H9 (cell line): ENCODE results near the gene BRDT. TPM values are rescaled to one million over a fixed set of nuclear protein-coding genes. Genes with fewer than 3 reads are reported as not detected.

Experiments
- DNase-seq: peaks from one replicate; pipeline ENCODE4 v3.0.0-alpha.2; 2017
- H2AFZ ChIP-seq: one replicate; pipeline ENCODE4 v1.6.1; 2013; ENCODE audit warnings: mild to moderate bottlenecking, low read length, control low read depth, moderate library complexity
- H2AK5ac ChIP-seq: 2 replicates; pipeline ENCODE4 v1.6.1; 2013; ENCODE audit warnings: low read length, control low read depth, mixed read lengths; ENCODE audit not compliant: insufficient read length
- H2BK120ac ChIP-seq: one replicate; pipeline ENCODE4 v1.6.1; 2013; ENCODE audit warnings: low read depth, mild to moderate bottlenecking, low read length, control low read depth, inconsistent platforms; ENCODE audit not compliant: poor library complexity, severe bottlenecking
- H2BK12ac ChIP-seq: 2 replicates; pipeline ENCODE4 v1.6.1; 2013; ENCODE audit warnings: low read length, control low read depth, mixed read lengths, low read depth; ENCODE audit not compliant: insufficient read length
- H2BK15ac ChIP-seq: 2 replicates; pipeline ENCODE4 v1.6.1; 2013; ENCODE audit warnings: low read depth, low read length, control low read depth
- H2BK20ac ChIP-seq: one replicate; pipeline ENCODE4 v1.6.1; 2013; ENCODE audit warnings: low read depth, mild to moderate bottlenecking, low read length, control low read depth, inconsistent platforms; ENCODE audit not compliant: poor library complexity, severe bottlenecking
- H2BK5ac ChIP-seq: 2 replicates; pipeline ENCODE4 v1.6.1; 2013; ENCODE audit warnings: low read length, control low read depth, mixed read lengths; ENCODE audit not compliant: insufficient read length
- H3K14ac ChIP-seq: 2 replicates; pipeline ENCODE4 v1.6.1; 2013; ENCODE audit warnings: low read length, control low read depth; ENCODE audit not compliant: insufficient read depth
- H3K18ac ChIP-seq: 2 replicates; pipeline ENCODE4 v1.6.1; 2013; ENCODE audit warnings: low read depth, mild to moderate bottlenecking, mixed read lengths, low read length, control low read depth; ENCODE audit not compliant: insufficient read length
- H3K23ac ChIP-seq: 2 replicates; pipeline ENCODE4 v1.6.1; 2013; ENCODE audit warnings: low read length, control low read depth, mixed read lengths, low read depth; ENCODE audit not compliant: insufficient read length
- H3K23me2 ChIP-seq: 2 replicates; pipeline ENCODE4 v1.6.1; 2013; ENCODE audit warnings: low read depth, mild to moderate bottlenecking, mixed read lengths, low read length, control low read depth; ENCODE audit not compliant: insufficient read length, poor library complexity, severe bottlenecking
- H3K27ac ChIP-seq: 2 replicates; pipeline ENCODE4 v1.5.1; 2013; ENCODE audit warnings: low read length, control low read depth, mixed read lengths, low read depth; ENCODE audit not compliant: insufficient read length
- H3K27me3 ChIP-seq: 2 replicates; pipeline ENCODE4 v1.6.1; 2013; ENCODE audit warnings: low read length, control low read depth, inconsistent platforms; ENCODE audit not compliant: insufficient read depth
- H3K4ac ChIP-seq: 2 replicates; pipeline ENCODE4 v1.6.1; 2013; ENCODE audit warnings: low read depth, mild to moderate bottlenecking, control low read depth, inconsistent platforms, low read length, moderate library complexity
- H3K4me1 ChIP-seq: 2 replicates; pipeline ENCODE4 v1.6.1; 2013; ENCODE audit warnings: low read length, control low read depth, inconsistent platforms; ENCODE audit not compliant: insufficient read depth
- H3K4me2 ChIP-seq: 2 replicates; pipeline ENCODE4 v1.6.1; 2013; ENCODE audit warnings: low read length, control low read depth, mixed read lengths; ENCODE audit not compliant: insufficient read length, insufficient read depth
- H3K56ac ChIP-seq: 2 replicates; pipeline ENCODE4 v1.6.1; 2013; ENCODE audit warnings: low read depth, mild to moderate bottlenecking, mixed read lengths, low read length, control low read depth; ENCODE audit not compliant: insufficient read length
- H3K79me1 ChIP-seq: 2 replicates; pipeline ENCODE4 v1.6.1; 2013; ENCODE audit warnings: low read depth, mild to moderate bottlenecking, moderate library complexity, low read length, control low read depth, inconsistent platforms; ENCODE audit not compliant: insufficient read depth, poor library complexity, severe bottlenecking
- H3K79me2 ChIP-seq: 2 replicates; pipeline ENCODE4 v1.6.1; 2013; ENCODE audit warnings: low read length, control low read depth, inconsistent platforms; ENCODE audit not compliant: insufficient read depth
- H3K9ac ChIP-seq: 2 replicates; pipeline ENCODE4 v1.6.1; 2013; ENCODE audit warnings: low read length, control low read depth, mixed read lengths; ENCODE audit not compliant: insufficient read length; ENCODE audit errors: extremely low read depth
- H3K9me3 ChIP-seq: one replicate; pipeline ENCODE4 v1.6.1; 2013; ENCODE audit warnings: low read depth, low read length, inconsistent platforms; ENCODE audit not compliant: control insufficient read depth
- H3T11ph ChIP-seq: one replicate; pipeline ENCODE4 v1.6.1; 2013; ENCODE audit warnings: mild to moderate bottlenecking, low read length, control low read depth, inconsistent platforms
- H4K20me1 ChIP-seq: one replicate; pipeline ENCODE4 v1.6.1; 2013; ENCODE audit not compliant: control insufficient read depth, insufficient read length, insufficient read depth
- H4K5ac ChIP-seq: 2 replicates; pipeline ENCODE4 v1.6.1; 2013; ENCODE audit warnings: low read depth, mild to moderate bottlenecking, mixed read lengths, low read length, control low read depth; ENCODE audit not compliant: insufficient read length
- H4K8ac ChIP-seq: replicated peaks from 2 replicates; pipeline ENCODE4 v1.6.1; 2013; ENCODE audit warnings: low read length, control low read depth, mixed read lengths, low read depth; ENCODE audit not compliant: insufficient read length
- H4K91ac ChIP-seq: 2 replicates; pipeline ENCODE4 v1.6.1; 2013; ENCODE audit warnings: low read depth, mild to moderate bottlenecking, moderate library complexity, mixed read lengths, low read length, control low read depth; ENCODE audit not compliant: insufficient read length
- H3K27ac Mint-ChIP-seq, 3 experiments: 2 replicates in 2 of 3; 3 replicates in 1 of 3; pipeline ENCODE4 v1.8.0; 2020 to 2021; ENCODE audit warnings: mixed read lengths in 3 of 3, mild to moderate bottlenecking in 1 of 3, moderate library complexity in 1 of 3
- H3K27me3 Mint-ChIP-seq: 2 replicates; pipeline ENCODE4 v1.8.0; 2021; ENCODE audit warnings: low read depth, mild to moderate bottlenecking, moderate library complexity, mixed read lengths
- H3K36me3 Mint-ChIP-seq, 3 experiments: 2 replicates in 2 of 3; 3 replicates in 1 of 3; pipeline ENCODE4 v1.8.0; 2020 to 2021; ENCODE audit warnings: low read depth in 3 of 3, mixed read lengths in 3 of 3; ENCODE audit not compliant: insufficient read depth in 1 of 3
- H3K4me1 Mint-ChIP-seq, 2 experiments: 2 replicates each; pipeline ENCODE4 v1.8.0; 2020; ENCODE audit warnings: mixed read lengths in 2 of 2
- H3K4me3 Mint-ChIP-seq, 2 experiments: 2 replicates in 1 of 2; 3 replicates in 1 of 2; pipeline ENCODE4 v1.8.0; 2020 to 2021; ENCODE audit warnings: mild to moderate bottlenecking in 2 of 2, mixed read lengths in 2 of 2, moderate library complexity in 1 of 2
- H3K9me3 Mint-ChIP-seq, 2 experiments: 2 replicates in 1 of 2; 3 replicates in 1 of 2; pipeline ENCODE4 v1.8.0; 2020; ENCODE audit warnings: mild to moderate bottlenecking in 2 of 2, mixed read lengths in 2 of 2, moderate library complexity in 1 of 2
- CTCF ChIP-seq: fragments of 200-600 bp; sonication (generic); conservative IDR thresholded peaks from 3 replicates; pipeline ENCODE4 v1.8.0; 2021; ENCODE audit warnings: antibody characterized with exemption, mild to moderate bottlenecking
- WGBS: extraction: QIAGEN DNeasy Blood & Tissue Kit; methylation state at CpG from one replicate; pipeline ENCODE4 v1.1.7; 2013; ENCODE audit warnings: missing lambda C conversion rate, low lambda C conversion rate, mixed read lengths; ENCODE audit not compliant: insufficient read length; ENCODE audit errors: extremely low coverage; 5-methylcytosine and 5-hydroxymethylcytosine counted together
- total RNA-seq: library from RNA; stranded (reverse); gene quantifications from 2 replicates; pipeline ENCODE4 v1.2.1, GENCODE V29; 2021

Gene BRDT
- total RNA-seq, 1 experiment from 2014 or later, result 0.15 TPM

- H3K27me3 ChIP-seq, result no peaks in the 10 kb centered on the region
- H3T11ph ChIP-seq, result no peak overlapping the region
- no peak overlapping the region for H2AFZ ChIP-seq
- H3K27ac ChIP-seq, result no peak overlapping the region
- H4K91ac ChIP-seq, result no peak overlapping the region
- no peak overlapping the region for H3K18ac ChIP-seq
- H2BK12ac ChIP-seq, result no peak overlapping the region
- H3K23me2 ChIP-seq, result no peaks in the 10 kb centered on the region
- H4K8ac ChIP-seq, result no peak overlapping the region
- no peak overlapping the region for H2BK20ac ChIP-seq
- H3K79me1 ChIP-seq, result no peaks in the 10 kb centered on the region
- no peak overlapping the region for H3K4ac ChIP-seq
- Mint-ChIP-seq H3K4me3 (no peak overlapping the region), H3K36me3 (peaks cover 0 to under 1% (median 0%) of the 10 kb centered on the region in 3 experiments; a peak in 1 of 7 replicates), H3K4me1 (peaks cover 2 to 10% of the 10 kb centered on the region in 2 experiments), H3K9me3 (no peaks in the 10 kb centered on the region; a peak in 1 of 5 replicates), H3K27me3 (no peaks in the 10 kb centered on the region; the same call in 1 of the 2 replicates), H3K27ac (no peak overlapping the region)
- H2BK5ac ChIP-seq, result no peak overlapping the region
- H3K9ac ChIP-seq, result no peak overlapping the region
- no peak overlapping the region for H2BK15ac ChIP-seq
- WGBS, result no CpG with 5 or more reads among the region's 2 CpGs
- H3K79me2 ChIP-seq, result no peaks in the 10 kb centered on the region
- no peak overlapping the region for H2AK5ac ChIP-seq
- no peak overlapping the region for H2BK120ac ChIP-seq
- DNase-seq, result no peak
- no peak overlapping the region for H4K5ac ChIP-seq
- H3K4me1 ChIP-seq, result no peaks in the 10 kb centered on the region
- no peaks in the 10 kb centered on the region for H3K9me3 ChIP-seq
- no peaks in the 10 kb centered on the region for H4K20me1 ChIP-seq
- no peak overlapping the region for H3K14ac ChIP-seq
- TF ChIP-seq CTCF, result no peak
- H3K56ac ChIP-seq, result no peak overlapping the region
- no peak overlapping the region for H3K4me2 ChIP-seq
- no peak overlapping the region for H3K23ac ChIP-seq
Measured at GRCh38 chr1:91924146-91924545, 25.1 kb upstream of the BRDT start.
